ENCODE results near the gene EHBP1L1.

GRCh38 chr11:65562020-65562419 lies 13.8 kb upstream of the EHBP1L1 start:
- TF ChIP-seq, protein P1, sequence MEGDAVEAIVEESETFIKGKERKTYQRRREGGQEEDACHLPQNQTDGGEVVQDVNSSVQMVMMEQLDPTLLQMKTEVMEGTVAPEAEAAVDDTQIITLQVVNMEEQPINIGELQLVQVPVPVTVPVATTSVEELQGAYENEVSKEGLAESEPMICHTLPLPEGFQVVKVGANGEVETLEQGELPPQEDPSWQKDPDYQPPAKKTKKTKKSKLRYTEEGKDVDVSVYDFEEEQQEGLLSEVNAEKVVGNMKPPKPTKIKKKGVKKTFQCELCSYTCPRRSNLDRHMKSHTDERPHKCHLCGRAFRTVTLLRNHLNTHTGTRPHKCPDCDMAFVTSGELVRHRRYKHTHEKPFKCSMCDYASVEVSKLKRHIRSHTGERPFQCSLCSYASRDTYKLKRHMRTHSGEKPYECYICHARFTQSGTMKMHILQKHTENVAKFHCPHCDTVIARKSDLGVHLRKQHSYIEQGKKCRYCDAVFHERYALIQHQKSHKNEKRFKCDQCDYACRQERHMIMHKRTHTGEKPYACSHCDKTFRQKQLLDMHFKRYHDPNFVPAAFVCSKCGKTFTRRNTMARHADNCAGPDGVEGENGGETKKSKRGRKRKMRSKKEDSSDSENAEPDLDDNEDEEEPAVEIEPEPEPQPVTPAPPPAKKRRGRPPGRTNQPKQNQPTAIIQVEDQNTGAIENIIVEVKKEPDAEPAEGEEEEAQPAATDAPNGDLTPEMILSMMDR (IDR thresholded peaks at IDR 0.05), result no peak
- TF ChIP-seq POLR2A (IDR thresholded peaks at IDR 0.05), result no peak
- TF ChIP-seq POLR2AphosphoS5 (IDR thresholded peaks at IDR 0.05), result no peak
